Measurements from ENCODE around the gene PRSS38. TPM values are rescaled to one million over a fixed set of nuclear protein-coding genes. Genes with fewer than 3 reads are reported as not detected.

Gene PRSS38
- total and polyA plus RNA-seq, 10 of the 15 experiments (the other 5 are each of a cell fraction or from before 2014, with no cell fraction given), result not detected

DNA sequence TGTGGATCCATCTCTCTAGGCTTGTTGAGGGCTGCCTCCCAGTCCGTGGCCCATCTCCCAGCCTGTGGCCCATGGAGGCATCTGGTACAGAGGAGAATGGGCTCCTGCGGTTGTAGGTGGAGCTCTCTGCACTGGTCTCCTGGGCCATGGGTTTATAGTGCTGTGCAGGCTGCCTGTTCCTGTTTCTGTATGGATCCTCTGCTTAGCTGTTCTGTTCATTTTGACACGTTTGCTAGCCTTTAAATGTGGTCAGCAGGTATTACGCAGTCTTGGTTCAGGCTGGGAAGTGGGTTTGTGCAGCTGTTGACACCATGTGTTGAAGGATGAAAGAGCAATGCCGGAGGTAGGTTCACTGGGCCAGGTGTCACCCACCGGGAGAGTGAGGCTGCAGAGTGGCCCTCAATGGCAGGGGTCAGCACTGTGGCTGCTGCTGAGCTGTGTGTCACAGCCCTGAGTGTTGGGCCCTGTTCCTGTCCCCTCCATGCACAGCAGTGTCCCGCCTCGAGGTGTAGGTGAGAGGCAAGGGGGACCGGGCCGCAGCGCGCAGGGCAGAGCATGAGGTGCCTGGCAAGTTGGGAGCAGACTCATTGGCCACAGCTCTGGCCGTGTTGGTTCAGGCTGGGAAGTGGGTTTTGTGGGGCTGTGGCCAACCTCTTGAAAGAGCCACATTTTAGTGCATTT is 41.3 kb upstream of the PRSS38 start:
- ChIA-PET RAD21 (ENCODE audit: unreplicated experiment) (no interaction called here), POLR2A (no interaction called here), SMC1A (ENCODE audit: uncharacterized antibody, unreplicated experiment) (no interaction called here), CTCF (interaction anchor here (0.6 kb wide), 1 partner anchor 179 kb away, joined by 3 read pairs; no protein-coding TSS in a partner anchor)
- Histone ChIP-seq H3K79me2 (ENCODE audit: control insufficient read depth, insufficient read depth, low read length) (no peaks in the 10 kb centered on the region), H3K36me3 (ENCODE audit: control insufficient read depth in 2 of 2, insufficient read depth in 2 of 2, low read length in 1 of 2) (peaks cover 4 to 5% of the 10 kb centered on the region in 2 experiments; a peak in 3 of 4 replicates), H3K9ac (ENCODE audit: control insufficient read depth, insufficient read depth, low read length) (no peak overlapping the region), H3K27me3 (replicated peaks in 1 of 2; ENCODE audit: control insufficient read depth in 2 of 2, insufficient read depth in 2 of 2, low read length in 1 of 2) (no peaks in the 10 kb centered on the region), H3K9me3 (replicated peaks; ENCODE audit: control insufficient read depth, insufficient read depth, low read length) (no peaks in the 10 kb centered on the region), H3K4me2 (ENCODE audit: control insufficient read depth, insufficient read depth) (no peak overlapping the region), H4K20me1 (ENCODE audit: control insufficient read depth, insufficient read depth) (no peaks in the 10 kb centered on the region), H3K27ac (ENCODE audit: control insufficient read depth, insufficient read depth) (no peak overlapping the region), H3K4me3 (no peak overlapping the region), H2AFZ (ENCODE audit: control insufficient read depth, low read depth, low read length) (no peak overlapping the region), H3K4me1 (ENCODE audit: control insufficient read depth, insufficient read depth, low read length) (no peaks in the 10 kb centered on the region)
- DNase-seq (ENCODE audit: low read depth, low spot score) (no peak), FAIRE-seq (no peak), ATAC-seq (no peak)
- intact Hi-C loops (cut with micrococcal nuclease; ENCODE audit: unreplicated experiment) (no loop called here), in situ Hi-C loops (cut with MboI) (no loop called here)
- no TSS peak for BruUV-seq (replicated peaks)
- 87% methylated on average over 13 of the region's 13 CpGs for WGBS (ENCODE audit: insufficient coverage, insufficient replicate concordance, low lambda C conversion rate, missing lambda C conversion rate)
- TF ChIP-seq CBX5 (IDR thresholded peaks at IDR 0.05; ENCODE audit: low read depth) (no peak), PAX5 (IDR thresholded peaks at IDR 0.05; ENCODE audit: borderline replicate concordance, low read depth, low read length) (no peak), TCF3 (IDR thresholded peaks at IDR 0.05; ENCODE audit: borderline replicate concordance, insufficient read depth, low read depth, low read length) (no peak), ZNF622 (IDR thresholded peaks at IDR 0.05) (no peak), MYC (IDR thresholded peaks at IDR 0.05; ENCODE audit: insufficient read depth, insufficient read length, insufficient replicate concordance, low read length, severe bottlenecking) (no peak), CEBPB (IDR thresholded peaks at IDR 0.05; ENCODE audit: borderline replicate concordance in 1 of 2, low read depth in 2 of 2, low read length in 2 of 2) (no peak), TBL1XR1 (IDR thresholded peaks at IDR 0.05; ENCODE audit: low read depth, low read length) (no peak), CHD1 (IDR thresholded peaks at IDR 0.05; ENCODE audit: low read depth, low read length) (no peak), HCFC1 (IDR thresholded peaks at IDR 0.05; ENCODE audit: low read length) (no peak), POLR2AphosphoS5 (IDR thresholded peaks at IDR 0.05; ENCODE audit: low read length) (no peak), RCOR1 (conservative IDR thresholded peaks at IDR 0.05; ENCODE audit: low read depth, low read length) (no peak)
- TF ChIP-seq, protein P1, sequence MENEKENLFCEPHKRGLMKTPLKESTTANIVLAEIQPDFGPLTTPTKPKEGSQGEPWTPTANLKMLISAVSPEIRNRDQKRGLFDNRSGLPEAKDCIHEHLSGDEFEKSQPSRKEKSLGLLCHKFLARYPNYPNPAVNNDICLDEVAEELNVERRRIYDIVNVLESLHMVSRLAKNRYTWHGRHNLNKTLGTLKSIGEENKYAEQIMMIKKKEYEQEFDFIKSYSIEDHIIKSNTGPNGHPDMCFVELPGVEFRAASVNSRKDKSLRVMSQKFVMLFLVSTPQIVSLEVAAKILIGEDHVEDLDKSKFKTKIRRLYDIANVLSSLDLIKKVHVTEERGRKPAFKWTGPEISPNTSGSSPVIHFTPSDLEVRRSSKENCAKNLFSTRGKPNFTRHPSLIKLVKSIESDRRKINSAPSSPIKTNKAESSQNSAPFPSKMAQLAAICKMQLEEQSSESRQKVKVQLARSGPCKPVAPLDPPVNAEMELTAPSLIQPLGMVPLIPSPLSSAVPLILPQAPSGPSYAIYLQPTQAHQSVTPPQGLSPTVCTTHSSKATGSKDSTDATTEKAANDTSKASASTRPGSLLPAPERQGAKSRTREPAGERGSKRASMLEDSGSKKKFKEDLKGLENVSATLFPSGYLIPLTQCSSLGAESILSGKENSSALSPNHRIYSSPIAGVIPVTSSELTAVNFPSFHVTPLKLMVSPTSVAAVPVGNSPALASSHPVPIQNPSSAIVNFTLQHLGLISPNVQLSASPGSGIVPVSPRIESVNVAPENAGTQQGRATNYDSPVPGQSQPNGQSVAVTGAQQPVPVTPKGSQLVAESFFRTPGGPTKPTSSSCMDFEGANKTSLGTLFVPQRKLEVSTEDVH (IDR thresholded peaks at IDR 0.05; ENCODE audit: low read depth, partially characterized antibody), result no peak

Measured in GM12878 (cell line).